Neural progenitor cell (in vitro differentiated cells): Measurements from ENCODE around the gene NR4A1.

ENCODE experiments used
- EZH2 ChIP-seq: fragments of 200-600 bp; sonication (generic); IDR thresholded peaks from 2 replicates; pipeline ENCODE4 v1.6.1; 2017; ENCODE audit warnings: antibody characterized with exemption, mild to moderate bottlenecking, moderate library complexity
- TF ChIP-seq, protein P1 (sequence below): fragments of 200-600 bp; sonication (generic); IDR thresholded peaks from 2 replicates; pipeline ENCODE4 v1.5.1; 2017; ENCODE audit warnings: antibody characterized with exemption, mild to moderate bottlenecking

DNA sequence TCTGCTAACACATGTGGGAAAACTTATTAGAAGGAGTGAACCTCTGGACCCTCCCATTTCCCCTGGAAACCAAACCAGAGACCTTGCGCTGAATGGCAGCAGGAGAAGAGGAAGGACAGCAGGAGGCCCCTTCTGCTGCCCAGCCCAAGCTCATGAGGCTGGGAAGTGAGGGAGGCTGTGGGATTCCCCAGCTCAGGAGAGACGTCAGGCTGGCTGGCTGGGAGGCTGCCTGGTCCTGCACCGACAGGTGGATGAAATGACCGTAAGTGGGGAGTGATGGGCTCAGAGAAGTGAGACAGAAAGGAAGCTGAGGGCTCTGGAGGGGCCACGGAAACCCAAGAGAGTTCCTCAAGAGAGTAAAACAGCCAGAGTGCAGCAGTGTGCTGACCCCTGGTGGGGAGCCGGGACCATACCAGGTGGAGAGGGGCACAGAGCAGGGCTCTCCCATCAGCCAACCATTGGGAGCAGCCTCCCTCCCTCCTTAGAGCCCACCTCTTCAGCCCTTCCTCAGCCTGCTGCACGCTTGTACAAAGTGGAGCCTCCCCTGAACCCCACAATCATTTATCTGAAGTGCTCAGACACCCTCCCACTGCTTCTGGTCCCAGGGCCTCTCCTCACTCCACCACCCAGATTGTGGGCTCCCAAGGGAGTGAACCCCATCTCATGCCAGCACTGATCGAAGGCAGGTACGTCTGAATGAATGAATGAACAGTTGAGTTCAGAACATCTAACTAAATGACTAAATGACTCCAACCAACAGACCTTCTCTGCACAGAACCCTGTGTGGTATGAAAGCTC lies 30.5 kb upstream of the NR4A1 start:
- TF ChIP-seq, protein P1, sequence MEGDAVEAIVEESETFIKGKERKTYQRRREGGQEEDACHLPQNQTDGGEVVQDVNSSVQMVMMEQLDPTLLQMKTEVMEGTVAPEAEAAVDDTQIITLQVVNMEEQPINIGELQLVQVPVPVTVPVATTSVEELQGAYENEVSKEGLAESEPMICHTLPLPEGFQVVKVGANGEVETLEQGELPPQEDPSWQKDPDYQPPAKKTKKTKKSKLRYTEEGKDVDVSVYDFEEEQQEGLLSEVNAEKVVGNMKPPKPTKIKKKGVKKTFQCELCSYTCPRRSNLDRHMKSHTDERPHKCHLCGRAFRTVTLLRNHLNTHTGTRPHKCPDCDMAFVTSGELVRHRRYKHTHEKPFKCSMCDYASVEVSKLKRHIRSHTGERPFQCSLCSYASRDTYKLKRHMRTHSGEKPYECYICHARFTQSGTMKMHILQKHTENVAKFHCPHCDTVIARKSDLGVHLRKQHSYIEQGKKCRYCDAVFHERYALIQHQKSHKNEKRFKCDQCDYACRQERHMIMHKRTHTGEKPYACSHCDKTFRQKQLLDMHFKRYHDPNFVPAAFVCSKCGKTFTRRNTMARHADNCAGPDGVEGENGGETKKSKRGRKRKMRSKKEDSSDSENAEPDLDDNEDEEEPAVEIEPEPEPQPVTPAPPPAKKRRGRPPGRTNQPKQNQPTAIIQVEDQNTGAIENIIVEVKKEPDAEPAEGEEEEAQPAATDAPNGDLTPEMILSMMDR, result peak; percentile 84
- no peak for TF ChIP-seq EZH2
